Muscle layer of duodenum (tissue), 2 donors: ENCODE data around the gene BCO1.

ENCODE experiments used
- H3K27ac ChIP-seq: one replicate; pipeline ENCODE4 v1.7.0; 2013; ENCODE audit warnings: mild to moderate bottlenecking, low read length
- H3K27me3 ChIP-seq: one replicate; pipeline ENCODE4 v1.7.0; 2013; ENCODE audit warnings: low read depth, mild to moderate bottlenecking, control low read depth, low read length
- H3K36me3 ChIP-seq, 2 donors: one replicate each; pipeline ENCODE4 v1.7.0; 2013; ENCODE audit warnings: low read length in 2 of 2, control low read depth in 1 of 2, mild to moderate bottlenecking in 1 of 2; ENCODE audit not compliant: insufficient read depth in 2 of 2, control insufficient read depth in 1 of 2
- H3K4me1 ChIP-seq, 2 donors: one replicate each; pipeline ENCODE4 v1.7.0; 2013; ENCODE audit warnings: low read length in 2 of 2, mild to moderate bottlenecking in 2 of 2, control low read depth in 1 of 2, moderate library complexity in 1 of 2; ENCODE audit not compliant: insufficient read depth in 2 of 2, control insufficient read depth in 1 of 2
- H3K4me3 ChIP-seq, 2 donors: one replicate each; pipeline ENCODE4 v1.7.0; 2013; ENCODE audit warnings: low read length in 2 of 2, low read depth in 1 of 2, mild to moderate bottlenecking in 1 of 2
- H3K9me3 ChIP-seq, 2 donors: one replicate each; pipeline ENCODE4 v1.7.0; 2013; ENCODE audit warnings: low read length in 2 of 2, control low read depth in 1 of 2, mild to moderate bottlenecking in 1 of 2; ENCODE audit not compliant: control insufficient read depth in 1 of 2
- donor health status: healthy.

Gene BCO1

DNA sequence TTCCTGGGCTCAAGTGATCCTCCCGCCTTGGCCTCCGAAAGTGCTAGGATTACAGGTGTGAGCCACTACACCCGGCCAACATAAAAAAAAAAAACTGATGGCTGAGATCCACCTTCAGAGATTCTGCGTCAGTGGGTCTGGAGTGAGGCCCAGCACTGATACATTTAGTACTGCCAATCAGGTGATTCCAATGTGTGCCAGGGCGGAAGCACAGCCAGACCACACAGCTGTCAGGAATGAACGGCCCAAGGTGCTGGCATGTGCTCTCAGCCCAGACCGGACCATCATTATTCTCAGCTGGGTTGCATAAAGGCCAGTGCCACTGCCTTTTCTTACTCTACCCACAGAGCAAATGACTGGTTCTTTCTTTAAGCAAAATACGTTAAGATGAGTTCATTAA is 1.2 kb upstream of the BCO1 start:
- no peaks in the 10 kb centered on the region for H3K36me3 ChIP-seq
- H3K27ac ChIP-seq: peak overlapping the region; percentile 10
- no peaks in the 10 kb centered on the region for H3K27me3 ChIP-seq
- H3K4me3 ChIP-seq: no peak overlapping the region
- H3K4me1 ChIP-seq: no peaks in the 10 kb centered on the region
- no peaks in the 10 kb centered on the region for H3K9me3 ChIP-seq

GRCh38 chr16:81237942-81238295 is 570 bp upstream of the BCO1 start:
- H3K4me3 ChIP-seq: peak overlapping the region in 1 of 2 donors; percentile 50
- no peaks in the 10 kb centered on the region for H3K9me3 ChIP-seq
- no peaks in the 10 kb centered on the region for H3K27me3 ChIP-seq
- H3K4me1 ChIP-seq: no peaks in the 10 kb centered on the region
- no peaks in the 10 kb centered on the region for H3K36me3 ChIP-seq
- peak overlapping the region; percentile 81 for H3K27ac ChIP-seq

DNA sequence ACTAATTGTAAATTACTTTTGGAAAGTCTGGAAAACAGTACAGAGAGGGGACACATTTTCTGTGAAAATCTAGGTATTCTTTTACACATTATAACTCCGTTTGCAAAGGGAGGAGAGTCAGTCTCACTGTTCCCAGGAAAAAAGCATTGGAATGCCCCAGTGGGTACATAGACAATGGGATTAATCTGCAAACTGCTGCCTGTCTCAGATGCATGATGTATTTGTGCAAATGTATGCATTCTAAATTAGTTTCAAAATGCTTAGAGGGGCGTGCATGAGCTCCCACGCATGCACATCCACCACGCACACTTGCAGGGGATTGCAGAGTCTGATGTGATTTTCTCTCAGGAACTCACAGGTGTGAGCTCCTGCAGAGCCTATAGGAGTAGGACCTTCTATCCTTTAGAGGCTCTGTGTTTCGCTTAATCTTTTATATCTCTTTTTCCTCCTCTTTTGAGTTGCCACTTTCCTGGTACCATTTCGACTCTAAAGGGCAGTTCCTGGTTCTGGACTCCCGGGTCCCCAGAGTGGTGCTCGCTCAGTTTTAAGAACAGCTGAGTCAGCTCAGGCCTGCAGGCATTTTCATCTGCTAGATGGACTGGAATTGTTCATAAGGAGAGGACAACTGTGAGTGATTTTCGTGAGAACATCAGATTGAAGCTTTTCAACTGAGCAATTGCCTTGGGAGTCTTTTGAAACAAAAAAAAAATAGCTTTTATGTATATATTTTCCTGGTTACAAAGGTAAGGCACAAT is 1.1 kb downstream of the BCO1 start:
- Histone ChIP-seq H3K4me3 (peak overlapping the region in 1 of 2 donors; percentile 45), H3K27ac (no peak overlapping the region), H3K9me3 (no peaks in the 10 kb centered on the region)

DNA sequence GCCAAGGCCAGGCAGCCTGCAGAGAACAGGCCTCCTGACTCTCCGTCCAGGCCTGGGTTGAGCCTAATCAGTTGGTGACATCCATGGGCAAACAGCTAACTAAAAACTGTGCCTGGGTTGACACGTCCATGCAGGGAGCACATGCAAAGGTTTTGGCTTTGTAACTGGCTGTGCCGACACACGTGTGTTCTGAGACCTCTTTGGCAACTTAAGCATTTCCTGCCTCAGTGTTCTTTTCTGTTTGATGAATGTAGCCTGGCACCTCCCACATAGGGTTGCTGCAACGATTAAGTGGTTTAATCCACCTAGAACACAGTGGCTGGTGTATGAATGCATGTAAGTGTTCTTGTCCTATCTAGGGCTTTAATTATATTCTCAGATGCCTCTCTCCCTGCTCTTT is 3.2 kb downstream of the BCO1 start:
- Histone ChIP-seq H3K27me3 (no peaks in the 10 kb centered on the region), H3K4me1 (no peaks in the 10 kb centered on the region), H3K27ac (no peak overlapping the region), H3K36me3 (no peaks in the 10 kb centered on the region), H3K9me3 (no peaks in the 10 kb centered on the region), H3K4me3 (no peak overlapping the region)

More for the DNA sequence above, 1.1 kb downstream of the BCO1 start:
- Histone ChIP-seq H3K4me1 (no peaks in the 10 kb centered on the region), H3K36me3 (no peaks in the 10 kb centered on the region), H3K27me3 (no peaks in the 10 kb centered on the region)

DNA sequence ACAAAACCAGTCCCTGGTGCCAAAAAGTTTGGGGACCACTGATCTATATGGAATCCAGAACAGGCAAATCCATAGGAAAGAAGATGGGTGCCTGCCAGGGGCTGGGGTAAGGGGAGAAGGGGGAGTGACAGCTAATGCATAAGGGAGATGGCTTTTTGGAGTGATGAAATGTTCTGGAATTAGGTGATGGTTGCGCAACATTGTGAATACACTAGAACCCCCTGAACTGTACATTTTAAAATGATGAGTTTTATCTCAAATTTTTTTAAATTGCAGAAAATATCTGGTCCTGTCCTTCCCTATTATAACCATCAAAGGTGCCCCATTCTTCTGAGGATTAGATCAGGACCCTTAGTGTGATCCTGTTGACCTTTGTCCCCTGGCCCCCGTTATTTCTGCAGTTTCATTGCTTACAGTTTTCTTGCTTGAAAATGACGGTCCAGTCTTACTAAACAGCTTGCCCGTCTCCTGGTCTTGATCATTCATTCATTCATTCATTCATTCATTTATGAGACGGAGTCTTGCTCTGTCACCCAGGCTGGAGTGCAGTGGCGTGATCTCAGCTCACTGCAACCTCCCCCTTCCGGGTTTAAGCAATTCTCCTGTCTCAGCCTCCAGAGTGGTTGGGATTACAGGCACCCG is 4.6 kb downstream of the BCO1 start:
- Histone ChIP-seq H3K36me3 (no peaks in the 10 kb centered on the region), H3K9me3 (no peaks in the 10 kb centered on the region), H3K4me1 (no peaks in the 10 kb centered on the region), H3K27me3 (no peaks in the 10 kb centered on the region), H3K27ac (no peak overlapping the region), H3K4me3 (no peak overlapping the region)

DNA sequence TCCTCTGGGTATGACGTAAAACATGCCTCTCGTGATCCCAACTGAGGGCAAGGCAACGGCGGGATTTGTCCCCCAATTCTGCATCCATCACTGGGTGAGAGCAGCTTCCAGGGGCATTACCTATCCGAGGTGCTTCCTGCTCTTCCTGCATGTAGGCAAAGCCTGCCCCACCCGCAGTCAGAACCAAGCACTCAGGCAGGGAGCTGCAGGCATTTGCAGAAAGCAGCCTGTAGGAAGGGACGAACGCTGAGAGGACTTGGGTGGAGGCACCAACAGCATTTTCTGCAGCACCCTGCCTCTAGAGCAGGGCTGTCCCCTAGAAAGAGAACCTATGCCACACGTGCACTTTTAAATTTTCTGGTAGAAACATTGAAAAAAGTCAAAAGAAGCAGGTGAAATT is 5.5 kb downstream of the BCO1 start:
- no peaks in the 10 kb centered on the region for H3K4me1 ChIP-seq
- no peak overlapping the region for H3K27ac ChIP-seq
- no peak overlapping the region for H3K4me3 ChIP-seq
- no peaks in the 10 kb centered on the region for H3K36me3 ChIP-seq
- H3K27me3 ChIP-seq: no peaks in the 10 kb centered on the region
- no peaks in the 10 kb centered on the region for H3K9me3 ChIP-seq

DNA sequence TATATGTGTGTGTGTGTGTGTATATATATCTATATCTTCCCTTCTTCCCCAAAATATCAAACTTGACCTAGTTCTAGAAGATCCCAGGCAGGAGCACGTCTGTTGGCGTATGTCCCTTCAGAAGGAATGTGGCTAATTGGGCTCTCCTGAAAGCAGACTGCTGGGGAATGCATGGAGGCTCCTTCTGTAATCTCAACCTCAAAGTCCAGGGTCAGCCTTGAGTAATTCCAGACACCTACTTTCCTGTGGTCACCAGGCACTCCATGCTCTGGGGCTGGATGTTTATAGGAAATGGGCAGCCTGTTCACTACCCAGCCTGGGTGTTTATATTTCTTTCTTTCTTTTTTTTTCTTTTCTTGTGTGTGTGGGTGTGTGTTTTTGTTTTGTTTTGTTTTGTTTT is 13.4 kb downstream of the BCO1 start:
- H3K4me3 ChIP-seq: no peak overlapping the region
- H3K9me3 ChIP-seq: no peaks in the 10 kb centered on the region
- H3K27ac ChIP-seq: no peak overlapping the region
- no peaks in the 10 kb centered on the region for H3K27me3 ChIP-seq
- no peaks in the 10 kb centered on the region for H3K4me1 ChIP-seq
- H3K36me3 ChIP-seq: no peaks in the 10 kb centered on the region

DNA sequence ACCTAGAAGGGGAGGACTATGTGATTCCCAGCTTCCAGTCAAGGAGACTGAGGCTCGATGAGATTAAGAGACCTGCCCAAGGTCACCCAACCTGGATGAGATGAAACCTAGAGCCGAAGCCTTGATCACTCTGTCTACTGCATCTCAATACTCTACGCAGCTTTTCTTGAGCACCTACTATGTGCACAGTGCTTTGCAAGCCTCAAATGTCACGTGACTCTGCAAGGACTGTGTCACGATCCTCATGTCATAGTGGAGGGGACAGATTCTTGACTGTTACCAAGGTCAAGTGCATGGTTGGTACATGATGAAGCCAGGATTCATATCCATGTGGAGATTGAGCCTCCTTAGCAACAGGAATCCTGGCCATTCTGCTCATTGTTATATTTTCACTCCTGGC is 14.7 kb downstream of the BCO1 start:
- H3K4me3 ChIP-seq: no peak overlapping the region
- H3K9me3 ChIP-seq: no peaks in the 10 kb centered on the region
- H3K27me3 ChIP-seq: no peaks in the 10 kb centered on the region
- no peaks in the 10 kb centered on the region for H3K4me1 ChIP-seq
- no peaks in the 10 kb centered on the region for H3K36me3 ChIP-seq
- H3K27ac ChIP-seq: no peak overlapping the region

GRCh38 chr16:81254922-81255526 is 16.5 kb downstream of the BCO1 start:
- Histone ChIP-seq H3K4me3 (no peak overlapping the region), H3K9me3 (no peaks in the 10 kb centered on the region), H3K36me3 (no peaks in the 10 kb centered on the region), H3K27me3 (no peaks in the 10 kb centered on the region), H3K4me1 (no peaks in the 10 kb centered on the region), H3K27ac (no peak overlapping the region)

DNA sequence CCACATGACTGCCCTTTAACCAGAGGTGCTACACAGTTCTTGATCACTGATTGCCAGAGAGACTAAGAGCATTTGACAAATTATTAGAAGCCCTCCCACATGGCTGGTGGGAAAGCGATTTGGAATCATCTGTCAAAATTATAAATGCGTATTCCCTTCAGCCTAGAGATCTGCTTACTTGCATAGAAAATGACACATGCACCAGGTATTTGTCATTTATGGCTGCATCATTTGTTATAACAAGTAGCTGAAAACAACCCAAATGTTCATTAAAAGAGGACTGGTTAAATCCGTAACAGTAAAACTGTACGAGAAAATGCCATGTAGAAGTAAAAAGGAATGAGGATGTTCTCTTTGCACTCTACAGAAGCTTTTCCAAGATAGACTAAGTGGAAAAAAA is 21.4 kb downstream of the BCO1 start:
- Histone ChIP-seq H3K27me3 (no peaks in the 10 kb centered on the region), H3K36me3 (no peaks in the 10 kb centered on the region), H3K27ac (no peak overlapping the region), H3K9me3 (no peaks in the 10 kb centered on the region), H3K4me1 (peaks cover 0 to 8% of the 10 kb centered on the region in 2 donors), H3K4me3 (no peak overlapping the region)

- Histone ChIP-seq H3K4me1 (peaks cover 2 to 17% of the 10 kb centered on the region in 2 donors), H3K9me3 (no peaks in the 10 kb centered on the region), H3K27ac (no peak overlapping the region), H3K36me3 (no peaks in the 10 kb centered on the region), H3K4me3 (no peak overlapping the region), H3K27me3 (no peaks in the 10 kb centered on the region)
These were observed 22.7 kb downstream of the BCO1 start for GRCh38 chr16:81261049-81261648.
